CD4-positive, alpha-beta T cell (primary cell): ENCODE data around the gene OSBPL1A. TPM values are rescaled to one million over a fixed set of nuclear protein-coding genes. Genes with fewer than 3 reads are reported as not detected.
"Not testable (repeated sequence)": the region's sequence is repeated elsewhere in the genome, so short reads cannot be mapped to it uniquely, and the experiment has no call there.

Source experiments
- ATAC-seq: fragments of 200-7000 bp; cut with Tn5 transposase; one replicate; pipeline ENCODE4 v1.10.0; 2022; ENCODE audit warnings: mild to moderate bottlenecking; ENCODE audit not compliant: poor library complexity
- CTCF ChIA-PET: fragments of 350-600 bp; sonication (Branson Sonifier 250); formaldehyde crosslinking; loops from one replicate; lab custom pipeline; 2021; ENCODE audit warnings: antibody characterized with exemption, inconsistent platforms; lab: Charles Lee
- POLR2A ChIA-PET: fragments of 350-600 bp; sonication (Branson Sonifier 250); formaldehyde crosslinking; loops from one replicate; lab custom pipeline; 2021; ENCODE audit warnings: antibody characterized with exemption, inconsistent platforms; lab: Charles Lee
- DNase-seq, 14 experiments: peaks; one replicate each; pipeline ENCODE4 v3.0.0-alpha.2; 2013 to 2020; ENCODE audit warnings: mixed read lengths in 2 of 14
- H3K27ac ChIP-seq, 2 donors: one replicate each; pipeline versions ENCODE4 v1.5.1 to v1.7.0; 2013; ENCODE audit warnings: low read length in 2 of 2, low read depth in 1 of 2, mild to moderate bottlenecking in 1 of 2
- H3K27me3 ChIP-seq, 2 experiments: 1 replicate in 1 of 2; 2 replicates in 1 of 2; pipeline versions ENCODE4 v1.6.1 to v1.7.0; 2013; ENCODE audit warnings: low read length in 2 of 2, control low read depth in 1 of 2, mild to moderate bottlenecking in 1 of 2, moderate library complexity in 1 of 2; ENCODE audit not compliant: insufficient read depth in 2 of 2, control insufficient read depth in 1 of 2
- H3K36me3 ChIP-seq: one replicate; pipeline ENCODE4 v1.6.1; 2013; ENCODE audit warnings: low read length, control low read depth; ENCODE audit not compliant: insufficient read depth
- H3K4me1 ChIP-seq: one replicate; pipeline ENCODE4 v1.6.1; 2013; ENCODE audit warnings: low read length, control low read depth; ENCODE audit not compliant: insufficient read depth
- H3K4me3 ChIP-seq: one replicate; pipeline ENCODE4 v1.5.1; 2013; ENCODE audit warnings: mild to moderate bottlenecking, low read length, moderate library complexity
- H3K9me3 ChIP-seq, 2 experiments: 1 replicate in 1 of 2; 2 replicates in 1 of 2; pipeline versions ENCODE4 v1.6.1 to v1.7.0; 2013; ENCODE audit warnings: low read length in 2 of 2, mild to moderate bottlenecking in 2 of 2, control low read depth in 1 of 2, moderate library complexity in 1 of 2; ENCODE audit not compliant: control insufficient read depth in 1 of 2, insufficient read depth in 1 of 2
- H3K27ac Mint-ChIP-seq: one replicate; pipeline ENCODE4 v1.8.0; 2020; ENCODE audit warnings: mixed read lengths
- H3K27me3 Mint-ChIP-seq: one replicate; pipeline ENCODE4 v1.8.0; 2021; ENCODE audit warnings: mixed read lengths
- H3K36me3 Mint-ChIP-seq: one replicate; pipeline ENCODE4 v1.8.0; 2021; ENCODE audit warnings: low read depth, mixed read lengths
- H3K4me1 Mint-ChIP-seq: one replicate; pipeline ENCODE4 v1.8.0; 2021; ENCODE audit warnings: low read depth, mixed read lengths
- H3K4me3 Mint-ChIP-seq: one replicate; pipeline ENCODE4 v1.8.0; 2020; ENCODE audit warnings: mild to moderate bottlenecking, mixed read lengths
- H3K9me3 Mint-ChIP-seq: one replicate; pipeline ENCODE4 v1.8.0; 2020; ENCODE audit warnings: mixed read lengths
- CTCF ChIP-seq: fragments of 200-600 bp; IDR thresholded peaks from one replicate; pipeline ENCODE4 v1.8.0; 2022; ENCODE audit warnings: antibody characterized with exemption, mild to moderate bottlenecking
- intact Hi-C, 2 experiments: fragments of 100-400 bp; cut with DNase I in 1 of 2; cut with micrococcal nuclease in 1 of 2; formaldehyde crosslinking; loops; one replicate each; pipeline versions ENCODE4 v1.15.1 to v1.9.0; 2023 to 2025; cut with DNase I, micrococcal nuclease
- total RNA-seq, 174 experiments: library from RNA in 2 of 174; stranded (reverse) in 2 of 174; gene quantifications; one replicate each; pipeline ENCODE4 v1.2.3 and lab custom pipeline; 2021 to 2026

OSBPL1A gene
- total RNA-seq, 2 experiments from 2014 or later = 2.7 TPM

- no peak overlapping the region for H3K4me3 ChIP-seq
- no peaks in the 10 kb centered on the region for H3K9me3 ChIP-seq
- ATAC-seq (no peak), DNase-seq (no peak)
- Mint-ChIP-seq H3K36me3 (no peaks in the 10 kb centered on the region), H3K27ac (no peak overlapping the region), H3K4me3 (no peak overlapping the region), H3K27me3 (no peaks in the 10 kb centered on the region), H3K9me3 (no peaks in the 10 kb centered on the region), H3K4me1 (no peaks in the 10 kb centered on the region)
- no peaks in the 10 kb centered on the region for H3K27me3 ChIP-seq
- no peaks in the 10 kb centered on the region for H3K4me1 ChIP-seq
- H3K36me3 ChIP-seq = no peaks in the 10 kb centered on the region
- TF ChIP-seq CTCF = no peak
- no peak overlapping the region for H3K27ac ChIP-seq
- intact Hi-C loops = no loop called here
- POLR2A ChIA-PET = no interaction called here
- CTCF ChIA-PET = no interaction called here
Observed at GRCh38 chr18:24381126-24381525, 16.5 kb downstream of the OSBPL1A start.

GRCh38 chr18:24380163-24380747, 17.4 kb downstream of the OSBPL1A start:
- H3K4me3 Mint-ChIP-seq = no peak overlapping the region
- intact Hi-C loops = no loop called here
- DNase-seq (no peak), ATAC-seq (no peak)
- ChIA-PET POLR2A (no interaction called here), CTCF (no interaction called here)
- Histone ChIP-seq H3K36me3 (no peaks in the 10 kb centered on the region), H3K27me3 (no peaks in the 10 kb centered on the region), H3K4me1 (no peaks in the 10 kb centered on the region), H3K27ac (no peak overlapping the region), H3K4me3 (no peak overlapping the region), H3K9me3 (no peaks in the 10 kb centered on the region)
- H3K36me3 Mint-ChIP-seq = peaks cover 4% of the 10 kb centered on the region
- H3K4me1 Mint-ChIP-seq = no peaks in the 10 kb centered on the region
- H3K9me3 Mint-ChIP-seq = no peaks in the 10 kb centered on the region
- H3K27me3 Mint-ChIP-seq = no peaks in the 10 kb centered on the region
- H3K27ac Mint-ChIP-seq = no peak overlapping the region
- no peak for TF ChIP-seq CTCF

GRCh38 chr18:24378598-24378997, 19.0 kb downstream of the OSBPL1A start:
- Mint-ChIP-seq H3K36me3 (peaks cover 10% of the 10 kb centered on the region), H3K9me3 (no peaks in the 10 kb centered on the region), H3K4me1 (no peaks in the 10 kb centered on the region), H3K4me3 (no peak overlapping the region), H3K27me3 (no peaks in the 10 kb centered on the region), H3K27ac (no peak overlapping the region)
- POLR2A ChIA-PET = no interaction called here
- no peaks in the 10 kb centered on the region for H3K4me1 ChIP-seq
- CTCF ChIA-PET = no interaction called here
- no peaks in the 10 kb centered on the region for H3K9me3 ChIP-seq
- H3K36me3 ChIP-seq = no peaks in the 10 kb centered on the region
- H3K27ac ChIP-seq = no peak overlapping the region
- H3K27me3 ChIP-seq = no peaks in the 10 kb centered on the region
- TF ChIP-seq CTCF = no peak
- DNase-seq = no peak
- intact Hi-C loops = no loop called here
- no peak for ATAC-seq
- H3K4me3 ChIP-seq = no peak overlapping the region

- ATAC-seq, H3K9me3 Mint-ChIP-seq, DNase-seq, H3K27me3 Mint-ChIP-seq, H3K4me1 ChIP-seq, intact Hi-C loops, H3K4me3 ChIP-seq, H3K36me3 ChIP-seq, H3K27ac Mint-ChIP-seq, H3K27ac ChIP-seq, H3K4me1 Mint-ChIP-seq, CTCF ChIA-PET, H3K4me3 Mint-ChIP-seq, POLR2A ChIA-PET, H3K27me3 ChIP-seq, H3K9me3 ChIP-seq: not testable (repeated sequence)
- H3K36me3 Mint-ChIP-seq = peaks cover 10% of the 10 kb centered on the region
Observed at GRCh38 chr18:24376531-24376930, 21.1 kb downstream of the OSBPL1A start.
